ENCODE results near the gene PFN3.

The PFN3 gene

DNA sequence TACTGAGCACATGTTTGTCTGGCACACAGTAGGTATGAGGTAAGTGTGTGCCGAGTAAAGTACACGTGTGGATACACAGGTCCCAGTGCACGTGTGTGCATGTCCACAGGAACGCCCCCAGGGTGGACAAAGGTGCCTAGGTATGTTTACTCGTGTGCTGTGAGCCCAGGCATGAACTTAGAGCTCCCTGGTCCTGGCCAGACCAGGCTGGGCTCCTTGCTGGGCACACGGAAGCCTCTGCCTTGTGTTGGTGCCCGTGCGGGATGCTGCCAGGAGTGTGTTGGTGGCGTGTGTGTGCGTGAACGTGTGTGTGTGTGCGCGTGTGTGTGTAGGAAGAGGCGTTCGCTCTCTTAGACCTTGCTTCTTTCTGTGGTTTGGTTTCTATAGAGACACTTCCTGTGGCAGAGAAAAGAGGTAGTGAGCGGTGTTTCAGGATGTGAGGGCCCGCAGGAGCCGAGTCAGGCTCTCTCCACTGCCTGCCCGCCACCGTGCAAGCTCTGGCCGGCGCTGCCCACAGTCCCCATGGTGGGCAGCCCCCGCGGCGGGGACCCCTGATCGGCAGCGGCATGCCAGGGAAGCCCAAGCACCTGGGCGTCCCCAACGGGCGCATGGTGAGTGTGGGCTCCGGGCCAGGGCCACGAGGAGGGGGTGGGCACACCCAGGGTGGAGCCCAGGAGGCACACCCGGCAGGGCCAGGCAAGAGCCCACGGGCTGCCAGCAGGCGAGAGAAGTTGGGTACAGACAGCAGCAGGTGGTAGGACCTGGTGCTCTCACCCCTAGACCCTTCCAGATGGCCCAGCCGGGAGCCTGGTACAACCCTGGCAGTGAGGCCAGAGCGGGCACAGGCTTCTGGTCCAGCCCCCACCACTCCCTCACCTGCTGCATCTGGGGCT lies 42.8 kb downstream of the PFN3 start, which contains the start of gene RGS14:
RGS14 (plus strand) TSS at position 466 of the 893 bp plus-strand sequence; CDS start at position 567, 101 bp downstream.
- peak; percentile 85 for DNase-seq

DNA sequence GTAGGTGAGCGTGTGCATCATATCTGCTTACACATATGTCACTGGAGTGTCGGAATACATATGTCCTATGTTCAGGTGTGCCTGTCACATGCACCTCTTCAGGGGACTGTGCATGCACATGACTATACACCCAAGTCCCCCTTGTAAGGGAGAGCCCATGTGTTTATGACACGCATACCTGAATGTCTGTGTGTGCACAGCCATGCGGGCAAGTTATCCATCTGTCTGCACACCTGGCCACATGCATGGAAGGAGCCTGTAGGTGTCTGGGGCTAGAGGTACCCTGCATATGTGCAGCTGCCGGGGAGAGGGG lies 43.4 kb downstream of the PFN3 start:
- DNase-seq: no peak

DNA sequence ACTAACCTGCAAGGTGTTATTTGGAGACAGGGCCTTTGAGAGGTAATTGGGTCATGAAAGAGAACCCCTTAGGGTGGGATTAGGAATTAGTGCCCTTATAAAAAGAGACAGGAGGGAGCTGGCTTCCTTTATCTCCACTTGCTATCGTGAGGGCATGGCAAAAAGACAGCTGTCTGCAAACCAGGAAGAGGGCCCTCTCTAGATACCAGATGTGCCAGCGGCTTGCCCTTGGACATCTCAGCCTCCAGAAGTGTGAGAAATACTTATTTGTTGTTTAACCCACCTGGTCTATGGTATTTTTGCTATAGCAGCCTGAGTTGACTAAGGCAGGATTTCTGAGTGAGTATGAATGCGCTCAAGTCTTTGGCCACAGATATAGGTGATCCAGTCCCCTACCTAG lies 43.7 kb downstream of the PFN3 start:
- no peak for DNase-seq

DNA sequence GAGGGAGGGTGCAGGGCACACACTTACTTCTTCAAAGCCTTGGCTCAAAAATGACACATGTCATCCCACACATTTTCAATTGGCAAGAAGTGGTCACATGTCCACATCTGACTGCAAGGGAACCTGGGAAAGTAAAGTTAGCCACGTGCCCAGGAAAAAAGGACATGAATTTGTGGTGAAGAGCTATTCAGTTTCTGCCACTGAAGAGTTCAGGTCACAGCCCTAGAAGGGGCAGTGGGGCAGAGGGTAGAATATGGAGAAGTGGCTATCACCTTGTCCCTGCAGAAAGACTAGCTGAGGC lies 44.6 kb downstream of the PFN3 start:
- no peak for DNase-seq

DNA sequence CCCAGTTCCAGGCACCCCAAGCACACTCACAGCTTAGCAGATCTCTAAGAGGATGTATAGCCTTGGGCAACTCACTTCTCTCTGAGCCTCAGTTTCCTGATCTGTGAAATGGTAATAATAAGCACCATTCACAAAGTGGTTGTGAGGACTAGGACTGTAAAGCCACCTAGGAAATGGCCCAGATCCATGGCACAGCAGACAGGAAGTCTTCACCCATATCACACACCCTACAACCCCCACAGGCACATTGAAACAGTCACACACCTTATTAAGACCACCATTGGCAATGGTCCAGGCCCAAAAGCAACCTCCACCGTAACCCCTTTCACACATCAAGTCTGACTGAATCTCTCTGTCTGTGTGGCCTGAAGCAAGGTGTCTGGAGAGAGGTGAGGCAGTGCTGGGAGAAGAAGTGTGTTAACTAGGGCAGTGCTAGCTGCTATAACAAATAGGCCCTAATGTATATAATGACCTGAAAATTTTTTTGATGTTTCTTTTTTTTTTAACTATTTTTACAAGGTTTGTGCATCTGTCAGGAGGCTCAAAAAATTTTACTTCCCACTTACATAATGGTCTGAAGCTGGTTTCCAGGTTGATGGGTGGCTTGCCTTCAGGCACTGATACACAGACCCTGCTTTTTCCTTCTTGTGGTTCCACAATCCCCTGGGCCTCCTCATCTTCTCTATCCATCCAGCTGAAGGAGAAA lies 45.1 kb downstream of the PFN3 start:
- DNase-seq: no peak

DNA sequence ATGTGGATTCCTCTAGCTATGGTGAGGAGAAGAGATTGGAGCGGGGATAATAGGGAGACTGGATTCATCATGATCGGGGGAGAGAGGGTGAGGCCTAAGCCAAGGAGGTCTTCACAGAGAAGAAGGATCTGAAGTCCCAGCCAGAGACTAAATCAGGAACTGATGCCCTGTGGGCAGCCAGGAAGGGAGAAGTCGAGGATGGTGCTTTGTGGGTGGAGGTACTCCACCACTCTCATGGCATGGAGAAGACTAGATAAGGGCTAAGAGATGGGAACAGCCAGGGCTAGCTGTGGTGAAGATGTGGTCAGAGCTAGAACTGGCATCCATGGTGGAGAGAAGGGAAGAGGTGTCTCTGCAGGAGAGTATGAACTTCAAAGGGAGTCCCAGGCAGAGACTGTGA lies 45.8 kb downstream of the PFN3 start:
- no peak for DNase-seq

DNA sequence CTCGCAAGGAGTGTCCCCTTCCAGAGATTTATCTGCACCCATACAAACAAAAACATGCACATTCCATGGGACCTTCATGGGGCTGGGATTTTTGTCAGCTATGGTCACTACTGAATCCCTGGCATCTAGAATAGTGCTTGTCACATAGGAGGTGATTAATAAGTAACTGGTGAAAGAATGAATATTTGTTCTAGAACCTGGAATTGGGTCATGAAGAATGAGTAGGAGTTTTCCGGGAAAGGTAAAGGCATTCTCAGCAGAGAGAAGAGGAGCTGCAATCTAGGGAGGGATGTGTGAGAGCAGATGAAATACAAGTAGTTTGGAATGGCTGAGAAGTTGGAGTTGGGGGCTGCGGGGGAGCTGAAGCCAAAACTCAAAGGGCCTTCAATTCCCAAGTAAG lies 46.2 kb downstream of the PFN3 start:
- DNase-seq: no peak

DNA sequence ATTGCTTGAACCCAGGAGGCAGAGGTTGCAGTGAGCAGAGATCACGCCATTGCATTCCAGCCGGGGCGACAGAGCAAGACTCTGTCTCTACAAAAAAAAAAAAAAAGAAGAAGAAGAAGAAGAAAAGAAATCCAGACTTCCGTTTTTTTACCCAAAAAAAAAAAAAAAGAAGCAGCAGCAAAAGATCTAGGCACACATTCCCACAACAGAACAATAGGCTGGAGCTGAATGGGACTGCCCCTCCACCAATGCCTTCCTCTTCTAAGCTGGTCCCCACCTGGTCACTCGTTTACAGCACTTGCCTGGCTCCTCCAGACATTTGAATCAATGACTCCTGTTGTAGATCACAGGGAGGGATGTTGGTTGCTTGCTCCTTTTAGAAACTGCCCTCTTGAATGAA lies 47.4 kb downstream of the PFN3 start:
- no peak for DNase-seq

DNA sequence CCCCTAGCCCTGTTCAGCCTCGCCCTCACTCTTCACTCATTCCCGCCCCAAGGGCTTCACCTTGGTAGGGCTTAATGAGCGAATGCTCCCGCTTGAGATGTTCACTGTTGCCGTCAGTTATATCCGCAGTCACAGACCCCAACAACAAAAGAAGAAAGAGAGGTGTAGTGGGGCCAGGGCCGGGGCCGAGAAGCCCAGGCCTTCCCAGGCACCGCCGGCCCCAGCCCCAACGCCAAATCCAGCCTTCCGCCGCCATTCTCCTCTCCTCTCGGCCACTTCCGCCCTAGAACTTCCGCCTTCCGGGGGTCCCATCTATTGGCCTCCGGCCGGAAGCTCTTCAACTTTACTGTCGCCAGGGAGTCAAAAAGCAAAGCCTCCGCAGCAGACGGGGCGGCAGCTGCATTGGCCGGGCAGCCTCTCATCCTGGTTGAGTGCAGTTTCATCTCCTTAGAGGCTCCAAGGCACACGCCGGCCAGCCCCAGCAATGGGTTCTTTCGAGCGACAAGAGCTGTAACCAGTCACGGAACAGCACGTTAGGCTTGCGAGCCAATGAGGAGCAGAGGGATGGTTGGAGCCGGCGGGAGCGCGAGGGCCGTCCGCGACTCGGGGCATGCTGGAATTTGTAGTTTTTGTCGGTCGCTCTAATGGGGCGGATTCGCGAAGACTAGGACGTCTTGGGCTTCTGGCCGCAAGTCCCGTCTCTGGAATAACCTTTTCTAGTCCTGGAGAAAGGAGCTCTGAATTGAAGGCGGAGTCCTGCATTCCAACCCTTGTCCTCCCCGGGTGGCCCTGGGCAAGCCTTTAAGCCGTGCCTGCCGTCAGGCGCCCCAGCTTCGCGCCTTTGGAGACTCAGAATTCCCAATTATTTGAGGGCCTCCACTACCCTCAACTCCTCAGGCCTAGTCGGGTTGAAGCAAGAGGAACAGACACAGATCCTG lies 48.8 kb downstream of the PFN3 start, which contains the start of gene LMAN2:
LMAN2 (minus strand) TSS at position 277 of the 938 bp plus-strand sequence; CDS start at position 256, 21 bp downstream.
- DNase-seq: peak; percentile 96

DNA sequence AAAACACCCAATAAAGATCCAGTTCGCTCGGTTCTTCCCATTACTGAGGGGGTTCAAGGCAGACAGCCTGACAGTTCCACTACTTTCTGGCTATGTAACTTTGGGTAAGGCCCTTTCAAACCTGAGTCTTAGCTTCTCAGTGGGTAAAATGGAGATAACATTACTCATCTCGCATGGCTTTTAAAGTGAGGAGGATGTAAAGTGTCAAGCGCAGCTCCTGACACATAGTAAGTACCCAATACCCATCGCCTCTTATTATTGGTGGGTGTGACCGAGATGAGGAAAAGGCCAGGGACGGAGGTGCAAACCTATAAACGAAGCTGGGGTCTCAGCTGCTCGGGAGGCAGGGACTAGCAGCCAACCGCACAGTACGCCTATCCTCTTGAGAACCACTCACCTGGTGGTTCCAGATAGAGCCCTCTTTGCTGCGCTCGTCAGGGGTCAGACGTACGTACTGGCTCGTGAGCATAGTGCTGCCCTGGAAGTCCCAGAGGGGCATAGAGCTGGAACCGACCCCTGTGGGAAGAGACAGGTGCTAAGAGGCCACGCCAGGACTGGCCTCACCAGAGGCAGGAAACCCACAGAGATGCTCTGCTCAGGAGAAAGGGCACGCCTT lies 49.6 kb downstream of the PFN3 start:
- DNase-seq: no peak
